WI38 (cell line): ENCODE measurements around the gene LIN28B.
"Not testable (repeated sequence)": the region's sequence is repeated elsewhere in the genome, so short reads cannot be mapped to it uniquely, and the experiment has no call there.

Experiments used
- H3K4me3 ChIP-seq: 2 replicates; pipeline ENCODE4 v1.5.1; 2011; ENCODE audit warnings: low read depth, mild to moderate bottlenecking, control low read depth, low read length
- CTCF ChIP-seq: IDR thresholded peaks from 2 replicates; pipeline ENCODE4 v1.5.1; 2012; ENCODE audit warnings: low read depth, mild to moderate bottlenecking, control low read depth, low read length

The LIN28B gene

GRCh38 chr6:104983776-104984175 lies 26.9 kb downstream of the LIN28B start:
- no peak for TF ChIP-seq CTCF

GRCh38 chr6:104984831-104985230 lies 27.9 kb downstream of the LIN28B start:
- no peak for TF ChIP-seq CTCF
- H3K4me3 ChIP-seq, result no peak overlapping the region

More at GRCh38 chr6:104983776-104984175, 26.9 kb downstream of the LIN28B start:
- no peak overlapping the region for H3K4me3 ChIP-seq

GRCh38 chr6:104985875-104986274 lies 29.0 kb downstream of the LIN28B start:
- not testable (repeated sequence) for H3K4me3 ChIP-seq

- no peak overlapping the region for H3K4me3 ChIP-seq
- no peak for TF ChIP-seq CTCF
Observed at GRCh38 chr6:104986625-104987024, 29.7 kb downstream of the LIN28B start.

GRCh38 chr6:104987218-104987617 lies 30.3 kb downstream of the LIN28B start:
- H3K4me3 ChIP-seq, result no peak overlapping the region
- no peak for TF ChIP-seq CTCF

- no peak for TF ChIP-seq CTCF
- no peak overlapping the region for H3K4me3 ChIP-seq
Observed at GRCh38 chr6:104990085-104990484, 33.2 kb downstream of the LIN28B start.

- not testable (repeated sequence) for H3K4me3 ChIP-seq
Observed at GRCh38 chr6:104991062-104991461, 34.2 kb downstream of the LIN28B start.

- not testable (repeated sequence) for H3K4me3 ChIP-seq
Observed at GRCh38 chr6:104993576-104993975, 36.7 kb downstream of the LIN28B start.

GRCh38 chr6:104995989-104996617 lies 39.2 kb downstream of the LIN28B start:
- no peak for TF ChIP-seq CTCF
- H3K4me3 ChIP-seq, result no peak overlapping the region
